ENCODE results near the gene UBALD2.

DNA sequence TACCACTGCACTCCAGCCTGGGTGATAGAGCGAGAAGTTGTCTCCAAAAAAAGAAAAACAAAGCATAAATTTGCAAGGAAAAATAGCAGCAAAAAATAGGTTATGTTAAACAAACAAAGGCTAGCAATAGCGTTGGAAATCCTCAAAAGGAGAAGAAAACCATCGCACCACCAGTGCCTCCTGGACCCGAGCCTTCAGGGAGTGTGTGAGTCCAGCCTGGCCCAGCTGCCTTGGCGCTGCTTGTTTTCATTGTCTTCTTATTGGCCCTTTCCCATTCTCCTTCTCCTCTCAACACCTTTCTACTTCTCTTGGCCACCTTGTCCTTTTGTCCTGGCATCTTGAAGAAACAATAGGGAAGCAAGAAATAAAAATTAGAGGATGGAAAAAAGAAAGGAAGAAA, 4.5 kb upstream of the UBALD2 start:
- TF ChIP-seq, protein P1, sequence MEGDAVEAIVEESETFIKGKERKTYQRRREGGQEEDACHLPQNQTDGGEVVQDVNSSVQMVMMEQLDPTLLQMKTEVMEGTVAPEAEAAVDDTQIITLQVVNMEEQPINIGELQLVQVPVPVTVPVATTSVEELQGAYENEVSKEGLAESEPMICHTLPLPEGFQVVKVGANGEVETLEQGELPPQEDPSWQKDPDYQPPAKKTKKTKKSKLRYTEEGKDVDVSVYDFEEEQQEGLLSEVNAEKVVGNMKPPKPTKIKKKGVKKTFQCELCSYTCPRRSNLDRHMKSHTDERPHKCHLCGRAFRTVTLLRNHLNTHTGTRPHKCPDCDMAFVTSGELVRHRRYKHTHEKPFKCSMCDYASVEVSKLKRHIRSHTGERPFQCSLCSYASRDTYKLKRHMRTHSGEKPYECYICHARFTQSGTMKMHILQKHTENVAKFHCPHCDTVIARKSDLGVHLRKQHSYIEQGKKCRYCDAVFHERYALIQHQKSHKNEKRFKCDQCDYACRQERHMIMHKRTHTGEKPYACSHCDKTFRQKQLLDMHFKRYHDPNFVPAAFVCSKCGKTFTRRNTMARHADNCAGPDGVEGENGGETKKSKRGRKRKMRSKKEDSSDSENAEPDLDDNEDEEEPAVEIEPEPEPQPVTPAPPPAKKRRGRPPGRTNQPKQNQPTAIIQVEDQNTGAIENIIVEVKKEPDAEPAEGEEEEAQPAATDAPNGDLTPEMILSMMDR (conservative IDR thresholded peaks at IDR 0.05 in 1 of 2, IDR thresholded peaks at IDR 0.05 in 1 of 2; ENCODE audit: low read depth in 1 of 2, low read length in 2 of 2): no peak
- TF ChIP-seq EZH2 (IDR thresholded peaks at IDR 0.05; ENCODE audit: low read length, missing control alignments): no peak
